ENCODE measurements around the gene DPY19L3.

DPY19L3 gene

GRCh38 chr19:32522967-32523366 lies 117.4 kb downstream of the DPY19L3 start:
- no peak for DNase-seq

GRCh38 chr19:32526895-32527294 lies 121.3 kb downstream of the DPY19L3 start:
- DNase-seq: no peak

- no peak for DNase-seq
These were observed 125.2 kb downstream of the DPY19L3 start for GRCh38 chr19:32530773-32531172.

GRCh38 chr19:32532233-32532632 lies 126.7 kb downstream of the DPY19L3 start:
- no peak for DNase-seq

Measured in NCI-H524 (cell line).